ENCODE data around the gene WDR82.
A peak's percentile ranks its signal among the peaks of the same experiment; 100 is the strongest.

The WDR82 gene

DNA sequence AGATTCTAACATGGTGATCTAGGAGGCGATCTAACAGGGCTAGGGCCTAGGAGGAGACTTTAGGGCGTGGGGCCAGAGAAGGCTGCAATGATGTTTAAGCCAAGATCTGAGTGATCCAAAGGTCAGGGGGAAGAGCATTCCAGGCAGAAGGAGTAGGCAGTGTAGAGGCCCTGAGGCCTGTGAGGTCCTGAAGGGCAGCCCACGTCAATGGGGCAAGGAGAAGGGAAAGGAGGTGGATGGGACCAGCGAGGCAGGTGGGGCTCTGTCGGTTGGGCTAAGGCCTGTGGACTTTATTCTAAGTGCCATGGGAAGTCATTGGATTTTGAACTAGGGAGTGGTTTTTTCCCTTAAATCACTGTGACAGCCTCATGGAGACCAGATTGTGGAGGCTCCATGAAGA is 27.5 kb upstream of the WDR82 start:
- H3K4me3 ChIP-seq (ENCODE audit: low read depth, low read length) = no peak overlapping the region
- DNase-seq (ENCODE audit: low read depth) = no peak
- TF ChIP-seq MYC (IDR thresholded peaks at IDR 0.05; ENCODE audit: low read depth, low read length) (no peak), POLR2A (IDR thresholded peaks at IDR 0.05; ENCODE audit: extremely low read depth, insufficient read length) (no peak)
- TF ChIP-seq, protein P1, sequence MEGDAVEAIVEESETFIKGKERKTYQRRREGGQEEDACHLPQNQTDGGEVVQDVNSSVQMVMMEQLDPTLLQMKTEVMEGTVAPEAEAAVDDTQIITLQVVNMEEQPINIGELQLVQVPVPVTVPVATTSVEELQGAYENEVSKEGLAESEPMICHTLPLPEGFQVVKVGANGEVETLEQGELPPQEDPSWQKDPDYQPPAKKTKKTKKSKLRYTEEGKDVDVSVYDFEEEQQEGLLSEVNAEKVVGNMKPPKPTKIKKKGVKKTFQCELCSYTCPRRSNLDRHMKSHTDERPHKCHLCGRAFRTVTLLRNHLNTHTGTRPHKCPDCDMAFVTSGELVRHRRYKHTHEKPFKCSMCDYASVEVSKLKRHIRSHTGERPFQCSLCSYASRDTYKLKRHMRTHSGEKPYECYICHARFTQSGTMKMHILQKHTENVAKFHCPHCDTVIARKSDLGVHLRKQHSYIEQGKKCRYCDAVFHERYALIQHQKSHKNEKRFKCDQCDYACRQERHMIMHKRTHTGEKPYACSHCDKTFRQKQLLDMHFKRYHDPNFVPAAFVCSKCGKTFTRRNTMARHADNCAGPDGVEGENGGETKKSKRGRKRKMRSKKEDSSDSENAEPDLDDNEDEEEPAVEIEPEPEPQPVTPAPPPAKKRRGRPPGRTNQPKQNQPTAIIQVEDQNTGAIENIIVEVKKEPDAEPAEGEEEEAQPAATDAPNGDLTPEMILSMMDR (IDR thresholded peaks at IDR 0.05; ENCODE audit: low read depth, low read length) = no peak
- TF ChIP-seq, protein P2, sequence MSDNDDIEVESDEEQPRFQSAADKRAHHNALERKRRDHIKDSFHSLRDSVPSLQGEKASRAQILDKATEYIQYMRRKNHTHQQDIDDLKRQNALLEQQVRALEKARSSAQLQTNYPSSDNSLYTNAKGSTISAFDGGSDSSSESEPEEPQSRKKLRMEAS (IDR thresholded peaks at IDR 0.05; ENCODE audit: low read depth, low read length) = no peak

DNA sequence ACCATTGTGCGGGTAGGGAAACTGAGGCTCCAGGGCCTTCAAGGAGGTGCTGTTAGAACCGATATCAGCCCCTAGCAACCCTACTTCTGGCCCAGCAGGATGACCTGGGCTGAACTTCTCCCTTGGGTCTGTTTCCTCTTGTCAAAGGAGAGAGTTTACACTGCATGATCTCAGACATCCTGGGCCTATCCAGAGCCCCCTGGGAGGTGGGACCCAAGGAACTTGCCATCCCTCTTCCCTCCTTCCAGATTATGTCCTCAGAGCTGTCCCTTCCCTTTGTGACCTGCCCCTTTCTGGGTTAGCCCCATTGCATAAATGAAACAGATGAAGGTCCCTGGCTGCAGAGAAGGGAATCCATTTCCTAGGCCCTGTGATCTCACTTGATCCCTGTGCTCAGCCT is 25.4 kb upstream of the WDR82 start:
- DNase-seq (ENCODE audit: low read depth) = no peak
- TF ChIP-seq, protein P1 (IDR thresholded peaks at IDR 0.05; ENCODE audit: low read depth, low read length) = no peak
- TF ChIP-seq, protein P2 (IDR thresholded peaks at IDR 0.05; ENCODE audit: low read depth, low read length) = no peak
- TF ChIP-seq POLR2A (IDR thresholded peaks at IDR 0.05; ENCODE audit: extremely low read depth, insufficient read length) (no peak), MYC (IDR thresholded peaks at IDR 0.05; ENCODE audit: low read depth, low read length) (no peak)
- H3K4me3 ChIP-seq (ENCODE audit: low read depth, low read length) = no peak overlapping the region

DNA sequence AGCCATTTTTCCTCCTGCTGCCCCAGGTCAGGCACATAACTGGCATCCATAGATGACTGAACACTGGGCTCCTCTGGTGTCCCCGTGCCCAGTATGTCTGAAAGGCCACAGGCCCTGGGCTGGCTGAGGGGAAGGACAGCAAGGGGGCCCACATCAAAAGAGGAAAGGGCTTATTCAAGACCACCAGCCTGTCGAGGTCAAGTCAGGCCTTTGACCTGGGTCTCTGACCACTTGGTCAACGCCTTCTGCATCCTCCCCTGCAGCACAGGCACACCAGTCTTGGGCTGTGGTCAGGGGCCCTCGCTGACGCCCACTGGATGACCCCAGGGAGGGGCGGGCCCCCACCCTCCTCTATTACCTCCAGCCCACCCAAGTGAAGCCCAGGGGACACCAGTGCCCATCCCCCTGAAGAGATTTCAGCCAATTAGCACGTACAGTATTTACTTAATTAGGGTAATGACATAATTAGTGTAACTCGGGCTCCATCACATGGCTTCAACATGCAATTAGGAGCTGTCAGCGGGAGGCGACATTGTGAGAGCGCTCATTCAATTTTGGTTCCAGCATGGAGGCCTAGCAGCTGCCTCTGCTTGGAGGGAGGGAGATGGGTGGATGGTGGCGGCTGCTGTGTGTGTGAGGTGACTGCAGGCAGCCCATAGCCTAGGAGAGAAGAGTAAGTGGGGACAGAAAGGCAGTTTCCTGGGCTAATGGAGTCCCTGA is 24.1 kb upstream of the WDR82 start:
- no peak for DNase-seq (ENCODE audit: low read depth)
- no peak overlapping the region for H3K4me3 ChIP-seq (ENCODE audit: low read depth, low read length)
- TF ChIP-seq MYC (IDR thresholded peaks at IDR 0.05; ENCODE audit: low read depth, low read length) (no peak), POLR2A (IDR thresholded peaks at IDR 0.05; ENCODE audit: extremely low read depth, insufficient read length) (no peak)
- TF ChIP-seq, protein P1 (IDR thresholded peaks at IDR 0.05; ENCODE audit: low read depth, low read length) = no peak
- TF ChIP-seq, protein P2 (IDR thresholded peaks at IDR 0.05; ENCODE audit: low read depth, low read length) = no peak

DNA sequence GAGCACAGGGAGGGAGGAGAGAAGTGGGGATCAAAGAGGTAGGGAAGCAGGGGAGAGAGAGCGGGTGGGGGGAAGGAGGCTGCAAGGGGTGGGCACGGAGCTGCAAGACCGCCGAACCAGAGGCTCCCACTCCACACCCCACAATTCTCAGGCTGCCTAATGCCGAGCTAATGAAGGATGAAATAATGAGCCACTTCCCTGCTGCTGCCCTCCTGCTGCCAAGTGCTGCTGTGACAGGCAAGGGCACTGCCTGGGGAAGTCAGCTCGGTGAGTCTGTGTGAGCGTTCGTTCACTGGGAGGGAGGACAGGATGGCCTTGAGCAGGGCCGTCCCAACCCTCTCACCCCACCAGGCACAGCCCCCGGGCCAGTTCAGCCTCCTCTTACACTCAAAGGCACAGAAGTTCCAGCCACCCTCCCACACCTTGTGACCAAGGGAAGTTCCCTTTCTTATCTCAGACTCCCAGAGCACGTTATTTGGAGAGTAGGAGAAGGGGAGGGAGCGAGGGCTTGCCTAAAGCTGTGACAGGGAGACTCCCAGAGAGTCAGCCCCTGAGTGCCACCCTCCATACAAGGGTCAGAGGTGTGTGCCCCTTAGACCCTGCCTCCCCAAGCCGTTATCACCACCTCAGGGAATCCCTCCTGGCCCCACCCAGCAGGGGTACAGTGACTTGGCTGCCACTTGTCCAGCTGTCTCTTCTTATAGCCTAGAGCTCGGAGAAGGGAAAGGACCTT is 21.6 kb upstream of the WDR82 start:
- H3K4me3 ChIP-seq (ENCODE audit: low read depth, low read length) = no peak overlapping the region
- TF ChIP-seq POLR2A (IDR thresholded peaks at IDR 0.05; ENCODE audit: extremely low read depth, insufficient read length) (no peak), MYC (IDR thresholded peaks at IDR 0.05; ENCODE audit: low read depth, low read length) (no peak)
- TF ChIP-seq, protein P2 (IDR thresholded peaks at IDR 0.05; ENCODE audit: low read depth, low read length) = no peak
- TF ChIP-seq, protein P1 (IDR thresholded peaks at IDR 0.05; ENCODE audit: low read depth, low read length) = no peak
- DNase-seq (ENCODE audit: low read depth) = peak; percentile 90

DNA sequence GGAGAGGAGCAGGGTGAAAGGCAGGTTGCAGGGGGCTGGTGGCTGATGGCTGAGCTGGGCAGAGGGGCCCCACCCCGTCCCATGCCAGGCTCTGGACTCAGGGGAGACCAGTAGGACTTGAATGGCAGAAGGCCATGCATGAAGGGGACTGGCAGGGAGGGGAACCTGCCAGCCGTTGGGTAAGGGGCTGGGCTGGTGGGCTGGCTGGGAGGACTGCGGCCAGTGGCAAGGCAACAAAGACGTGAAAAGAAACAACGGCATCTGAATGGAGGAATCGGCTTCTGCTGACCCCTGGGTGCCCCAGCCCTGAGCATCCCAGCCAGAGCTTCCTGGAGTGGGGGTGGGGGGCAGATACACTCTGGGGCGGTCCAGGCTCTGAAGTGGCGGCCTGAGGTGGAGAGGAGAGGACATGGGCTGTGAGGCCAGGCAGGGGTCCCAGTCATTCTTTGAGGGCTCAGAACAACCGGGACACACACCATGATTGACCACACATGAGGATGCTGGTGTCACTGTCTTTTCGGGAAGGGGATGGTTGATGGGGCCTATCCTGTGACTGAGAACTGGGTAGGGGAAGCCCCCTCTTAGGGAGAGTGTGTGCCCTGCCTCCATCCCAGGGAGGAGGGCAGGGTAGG is 20.9 kb upstream of the WDR82 start:
- no peak for DNase-seq (ENCODE audit: low read depth)
- H3K4me3 ChIP-seq (ENCODE audit: low read depth, low read length) = no peak overlapping the region
- TF ChIP-seq POLR2A (IDR thresholded peaks at IDR 0.05; ENCODE audit: extremely low read depth, insufficient read length) (no peak), MYC (IDR thresholded peaks at IDR 0.05; ENCODE audit: low read depth, low read length) (no peak)
- TF ChIP-seq, protein P2 (IDR thresholded peaks at IDR 0.05; ENCODE audit: low read depth, low read length) = no peak
- TF ChIP-seq, protein P1 (IDR thresholded peaks at IDR 0.05; ENCODE audit: low read depth, low read length) = no peak
